WTC11 (cell line): ENCODE measurements around the gene MASP1. TPM values are rescaled to one million over a fixed set of nuclear protein-coding genes. Genes with fewer than 3 reads are reported as not detected.

Experiments used
- ATAC-seq: fragments of 200-7000 bp; cut with Tn5 transposase; 2 replicates; pipeline ENCODE4 v1.10.0; 2021; ENCODE audit warnings: mild to moderate bottlenecking, moderate library complexity
- CTCF ChIA-PET: fragments of 300-600 bp; sonication (Branson Sonifier 250); formaldehyde crosslinking; loops from one replicate; lab custom pipeline; 2021; ENCODE audit warnings: antibody characterized with exemption; lab: Charles Lee
- POLR2A ChIA-PET: fragments of 350-600 bp; sonication (Branson Sonifier 250); formaldehyde crosslinking; loops from one replicate; lab custom pipeline; 2021; ENCODE audit warnings: antibody characterized with exemption; lab: Charles Lee
- DNase-seq: peaks from one replicate; pipeline ENCODE4 v3.0.0; 2021; ENCODE audit warnings: low spot score
- H3K27ac Mint-ChIP-seq: 2 replicates; pipeline ENCODE4 v1.8.0; 2021; ENCODE audit warnings: mixed read lengths
- H3K27me3 Mint-ChIP-seq: 2 replicates; pipeline ENCODE4 v1.8.0; 2021; ENCODE audit warnings: low read depth, mild to moderate bottlenecking, moderate library complexity, mixed read lengths
- H3K36me3 Mint-ChIP-seq: 2 replicates; pipeline ENCODE4 v1.8.0; 2021; ENCODE audit warnings: mixed read lengths
- H3K4me1 Mint-ChIP-seq: 2 replicates; pipeline ENCODE4 v1.8.0; 2022; ENCODE audit warnings: mixed read lengths
- H3K4me3 Mint-ChIP-seq: 2 replicates; pipeline ENCODE4 v1.8.0; 2021; ENCODE audit warnings: mild to moderate bottlenecking, moderate library complexity, mixed read lengths
- H3K9me3 Mint-ChIP-seq: 2 replicates; pipeline ENCODE4 v1.8.0; 2021; ENCODE audit warnings: mixed read lengths
- ESRRA ChIP-seq: sonication (generic); formaldehyde crosslinking; IDR thresholded peaks from 2 replicates; pipeline ENCODE4 v1.8.1; 2022; ENCODE audit warnings: mild to moderate bottlenecking, missing genetic modification reagents, borderline replicate concordance
- GABPB1 ChIP-seq: sonication (generic); formaldehyde crosslinking; IDR thresholded peaks from 2 replicates; pipeline ENCODE4 v1.8.1; 2023; ENCODE audit warnings: mild to moderate bottlenecking, missing genetic modification reagents
- JUN ChIP-seq: sonication (generic); formaldehyde crosslinking; IDR thresholded peaks from 2 replicates; pipeline ENCODE4 v1.8.0; 2023; ENCODE audit warnings: mild to moderate bottlenecking, missing genetic modification reagents
- NFATC4 ChIP-seq: fragments of 250-450 bp; sonication (Bioruptor Pico); IDR thresholded peaks from 2 replicates; pipeline ENCODE4 v1.9.0; 2021; ENCODE audit warnings: mild to moderate bottlenecking
- NFYB ChIP-seq: sonication (generic); formaldehyde crosslinking; conservative IDR thresholded peaks from 2 replicates; pipeline ENCODE4 v1.8.0; 2022; ENCODE audit warnings: low read depth, missing genetic modification reagents
- PRRX2 ChIP-seq: fragments of 250-450 bp; sonication (Bioruptor Pico); IDR thresholded peaks from 2 replicates; pipeline ENCODE4 v1.8.0; 2021; ENCODE audit warnings: mild to moderate bottlenecking
- TEAD1 ChIP-seq: sonication (generic); formaldehyde crosslinking; IDR thresholded peaks from 2 replicates; pipeline ENCODE4 v1.8.0; 2022; ENCODE audit warnings: mild to moderate bottlenecking, missing genetic modification reagents
- ZNF121 ChIP-seq: sonication (generic); formaldehyde crosslinking; IDR thresholded peaks from 2 replicates; pipeline ENCODE4 v1.8.0; 2023; ENCODE audit warnings: missing genetic modification reagents
- ZNF232 ChIP-seq: sonication (generic); formaldehyde crosslinking; IDR thresholded peaks from 2 replicates; pipeline ENCODE4 v1.8.0; 2022; ENCODE audit warnings: mild to moderate bottlenecking, missing genetic modification reagents
- ZNF396 ChIP-seq: fragments of 250-450 bp; sonication (Bioruptor Pico); IDR thresholded peaks from 2 replicates; pipeline ENCODE4 v1.8.0; 2021; ENCODE audit warnings: mild to moderate bottlenecking, moderate library complexity, borderline replicate concordance
- total RNA-seq: library from RNA; stranded (reverse); gene quantifications from 3 replicates; pipeline ENCODE4 v1.2.3, GENCODE V29; 2021
- TF ChIP-seq, protein P1 (sequence below): sonication (generic); formaldehyde crosslinking; IDR thresholded peaks from 2 replicates; pipeline ENCODE4 v1.8.1; 2023; ENCODE audit warnings: mild to moderate bottlenecking, missing genetic modification reagents
- TF ChIP-seq, protein P2 (sequence below): fragments of 200-600 bp; IDR thresholded peaks from 2 replicates; pipeline ENCODE4 v1.8.0; 2022; ENCODE audit warnings: antibody characterized with exemption
- TF ChIP-seq, protein P3 (sequence below): fragments of 250-450 bp; sonication (Bioruptor Pico); IDR thresholded peaks from 2 replicates; pipeline ENCODE4 v2.1.2; 2022; ENCODE audit warnings: mild to moderate bottlenecking, moderate library complexity
- TF ChIP-seq, protein P4 (sequence below): sonication (generic); formaldehyde crosslinking; IDR thresholded peaks from 2 replicates; pipeline ENCODE4 v1.8.0; 2022; ENCODE audit warnings: mild to moderate bottlenecking, missing genetic modification reagents
- TF ChIP-seq, protein P5 (sequence below): sonication (generic); formaldehyde crosslinking; IDR thresholded peaks from 2 replicates; pipeline ENCODE4 v1.8.1; 2023; ENCODE audit warnings: mild to moderate bottlenecking, missing genetic modification reagents, moderate library complexity
- TF ChIP-seq, protein P6 (sequence below): sonication (generic); formaldehyde crosslinking; IDR thresholded peaks from 2 replicates; pipeline ENCODE4 v1.8.0; 2023; ENCODE audit warnings: missing genetic modification reagents

The MASP1 gene
- total RNA-seq, 1 experiment from 2014 or later = 2.2 TPM

DNA sequence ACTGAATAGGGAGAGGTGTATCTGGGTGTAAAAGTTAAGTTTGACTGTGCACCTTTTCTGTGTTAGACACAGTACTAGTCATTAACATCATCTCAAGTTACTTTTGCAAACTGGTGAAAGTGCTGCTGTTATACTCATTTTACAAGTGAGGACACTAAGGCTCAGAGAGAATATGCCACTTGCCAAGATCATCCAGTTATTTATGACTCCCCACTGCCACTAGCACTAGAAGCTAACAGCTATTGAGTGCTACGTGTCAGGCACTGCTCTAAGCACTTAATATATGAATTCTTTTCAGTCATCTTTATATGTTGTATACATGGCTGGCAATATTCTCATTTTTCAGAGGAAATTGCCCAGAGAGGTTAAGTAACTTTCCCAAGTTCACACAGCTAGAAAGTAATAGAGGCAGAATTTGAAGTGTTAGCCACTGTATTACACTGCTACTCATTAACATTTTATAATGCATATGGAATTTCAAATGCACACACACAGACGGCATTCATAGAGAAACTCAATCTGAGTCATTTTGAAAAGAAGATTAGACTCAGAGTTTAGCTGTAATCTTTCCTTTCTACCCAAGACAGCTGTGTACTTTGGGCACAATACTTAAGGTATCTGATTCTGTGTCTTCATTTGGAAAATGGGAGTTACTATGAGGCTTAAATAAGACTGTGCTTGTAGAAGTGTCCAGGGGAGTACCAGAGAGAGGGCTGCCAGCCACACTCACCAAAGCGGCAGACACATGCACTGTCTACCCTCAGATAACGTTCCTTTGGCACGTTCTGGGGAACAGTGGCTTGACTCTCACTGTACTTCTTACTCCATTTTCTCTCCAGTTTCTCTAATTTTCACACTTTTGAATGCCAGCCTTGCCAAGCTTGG, 1.3 kb upstream of the MASP1 start:
- Mint-ChIP-seq H3K36me3 (no peaks in the 10 kb centered on the region), H3K27ac (no peak overlapping the region), H3K27me3 (peaks cover 7% of the 10 kb centered on the region), H3K4me3 (peak overlapping the region; percentile 78), H3K4me1 (peaks cover 56% of the 10 kb centered on the region), H3K9me3 (peaks cover 2% of the 10 kb centered on the region)
- POLR2A ChIA-PET = no interaction called here
- CTCF ChIA-PET = interaction anchor here (1.0 to 4.4 kb wide), 5 partner anchors 34 to 421 kb away, joined by 3 to 52 read pairs (median 6); no protein-coding TSS in a partner anchor
- DNase-seq (no peak), ATAC-seq (no peak)
- no peak for TF ChIP-seq PRRX2 (CRISPR knock-in tag)
- TF ChIP-seq, protein P1, sequence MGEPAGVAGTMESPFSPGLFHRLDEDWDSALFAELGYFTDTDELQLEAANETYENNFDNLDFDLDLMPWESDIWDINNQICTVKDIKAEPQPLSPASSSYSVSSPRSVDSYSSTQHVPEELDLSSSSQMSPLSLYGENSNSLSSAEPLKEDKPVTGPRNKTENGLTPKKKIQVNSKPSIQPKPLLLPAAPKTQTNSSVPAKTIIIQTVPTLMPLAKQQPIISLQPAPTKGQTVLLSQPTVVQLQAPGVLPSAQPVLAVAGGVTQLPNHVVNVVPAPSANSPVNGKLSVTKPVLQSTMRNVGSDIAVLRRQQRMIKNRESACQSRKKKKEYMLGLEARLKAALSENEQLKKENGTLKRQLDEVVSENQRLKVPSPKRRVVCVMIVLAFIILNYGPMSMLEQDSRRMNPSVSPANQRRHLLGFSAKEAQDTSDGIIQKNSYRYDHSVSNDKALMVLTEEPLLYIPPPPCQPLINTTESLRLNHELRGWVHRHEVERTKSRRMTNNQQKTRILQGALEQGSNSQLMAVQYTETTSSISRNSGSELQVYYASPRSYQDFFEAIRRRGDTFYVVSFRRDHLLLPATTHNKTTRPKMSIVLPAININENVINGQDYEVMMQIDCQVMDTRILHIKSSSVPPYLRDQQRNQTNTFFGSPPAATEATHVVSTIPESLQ (CRISPR knock-in tag) = no peak
- no peak for TF ChIP-seq ZNF121 (CRISPR knock-in tag)
- TF ChIP-seq, protein P2, sequence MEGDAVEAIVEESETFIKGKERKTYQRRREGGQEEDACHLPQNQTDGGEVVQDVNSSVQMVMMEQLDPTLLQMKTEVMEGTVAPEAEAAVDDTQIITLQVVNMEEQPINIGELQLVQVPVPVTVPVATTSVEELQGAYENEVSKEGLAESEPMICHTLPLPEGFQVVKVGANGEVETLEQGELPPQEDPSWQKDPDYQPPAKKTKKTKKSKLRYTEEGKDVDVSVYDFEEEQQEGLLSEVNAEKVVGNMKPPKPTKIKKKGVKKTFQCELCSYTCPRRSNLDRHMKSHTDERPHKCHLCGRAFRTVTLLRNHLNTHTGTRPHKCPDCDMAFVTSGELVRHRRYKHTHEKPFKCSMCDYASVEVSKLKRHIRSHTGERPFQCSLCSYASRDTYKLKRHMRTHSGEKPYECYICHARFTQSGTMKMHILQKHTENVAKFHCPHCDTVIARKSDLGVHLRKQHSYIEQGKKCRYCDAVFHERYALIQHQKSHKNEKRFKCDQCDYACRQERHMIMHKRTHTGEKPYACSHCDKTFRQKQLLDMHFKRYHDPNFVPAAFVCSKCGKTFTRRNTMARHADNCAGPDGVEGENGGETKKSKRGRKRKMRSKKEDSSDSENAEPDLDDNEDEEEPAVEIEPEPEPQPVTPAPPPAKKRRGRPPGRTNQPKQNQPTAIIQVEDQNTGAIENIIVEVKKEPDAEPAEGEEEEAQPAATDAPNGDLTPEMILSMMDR = no peak
- TF ChIP-seq ZNF396 (CRISPR knock-in tag) = no peak
- TF ChIP-seq ZNF232 (CRISPR knock-in tag) = no peak
- no peak for TF ChIP-seq NFATC4
- TF ChIP-seq, protein P3, sequence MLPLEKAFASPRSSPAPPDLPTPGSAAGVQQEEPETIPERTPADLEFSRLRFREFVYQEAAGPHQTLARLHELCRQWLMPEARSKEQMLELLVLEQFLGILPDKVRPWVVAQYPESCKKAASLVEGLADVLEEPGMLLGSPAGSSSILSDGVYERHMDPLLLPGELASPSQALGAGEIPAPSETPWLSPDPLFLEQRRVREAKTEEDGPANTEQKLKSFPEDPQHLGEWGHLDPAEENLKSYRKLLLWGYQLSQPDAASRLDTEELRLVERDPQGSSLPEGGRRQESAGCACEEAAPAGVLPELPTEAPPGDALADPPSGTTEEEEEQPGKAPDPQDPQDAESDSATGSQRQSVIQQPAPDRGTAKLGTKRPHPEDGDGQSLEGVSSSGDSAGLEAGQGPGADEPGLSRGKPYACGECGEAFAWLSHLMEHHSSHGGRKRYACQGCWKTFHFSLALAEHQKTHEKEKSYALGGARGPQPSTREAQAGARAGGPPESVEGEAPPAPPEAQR (CRISPR knock-in tag) = no peak
- TF ChIP-seq, protein P4, sequence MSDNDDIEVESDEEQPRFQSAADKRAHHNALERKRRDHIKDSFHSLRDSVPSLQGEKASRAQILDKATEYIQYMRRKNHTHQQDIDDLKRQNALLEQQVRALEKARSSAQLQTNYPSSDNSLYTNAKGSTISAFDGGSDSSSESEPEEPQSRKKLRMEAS (CRISPR knock-in tag) = no peak
- no peak for TF ChIP-seq JUN
- TF ChIP-seq NFYB (CRISPR knock-in tag) = no peak
- no peak for TF ChIP-seq ESRRA (CRISPR knock-in tag)
- TF ChIP-seq, protein P5, sequence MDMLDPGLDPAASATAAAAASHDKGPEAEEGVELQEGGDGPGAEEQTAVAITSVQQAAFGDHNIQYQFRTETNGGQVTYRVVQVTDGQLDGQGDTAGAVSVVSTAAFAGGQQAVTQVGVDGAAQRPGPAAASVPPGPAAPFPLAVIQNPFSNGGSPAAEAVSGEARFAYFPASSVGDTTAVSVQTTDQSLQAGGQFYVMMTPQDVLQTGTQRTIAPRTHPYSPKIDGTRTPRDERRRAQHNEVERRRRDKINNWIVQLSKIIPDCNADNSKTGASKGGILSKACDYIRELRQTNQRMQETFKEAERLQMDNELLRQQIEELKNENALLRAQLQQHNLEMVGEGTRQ (CRISPR knock-in tag) = no peak
- no peak for TF ChIP-seq TEAD1 (CRISPR knock-in tag)

DNA sequence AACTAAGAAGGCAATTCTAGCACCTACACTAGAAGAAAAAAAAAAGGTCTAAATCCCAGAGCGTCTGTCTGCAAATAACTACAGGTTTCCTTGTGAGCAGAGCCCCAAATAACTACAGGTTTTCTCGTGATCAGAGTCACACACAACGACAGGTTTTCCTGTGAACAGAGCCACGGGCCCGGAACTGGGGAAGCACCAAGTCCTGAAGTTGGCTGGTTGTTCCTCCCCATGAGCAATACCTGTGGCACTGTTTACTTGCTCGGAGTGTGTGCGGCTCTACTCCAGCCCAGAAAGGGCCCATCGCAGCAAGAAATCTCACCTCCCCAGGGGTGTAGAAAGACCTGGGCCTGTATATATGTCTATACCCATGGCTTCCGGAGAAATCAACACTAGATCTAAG, 644 bp upstream of the MASP1 start:
- Mint-ChIP-seq H3K27me3 (peaks cover 7% of the 10 kb centered on the region), H3K9me3 (no peaks in the 10 kb centered on the region)
- POLR2A ChIA-PET = no interaction called here

More for the DNA sequence above, 644 bp upstream of the MASP1 start:
- CTCF ChIA-PET = interaction anchor here (1.5 to 1.8 kb wide), 3 partner anchors 34 to 387 kb away, joined by 5 to 8 read pairs (median 6); no protein-coding TSS in a partner anchor
- ATAC-seq (no peak), DNase-seq (no peak)
- Mint-ChIP-seq H3K36me3 (no peaks in the 10 kb centered on the region), H3K4me3 (peak overlapping the region; percentile 78), H3K4me1 (peaks cover 58% of the 10 kb centered on the region), H3K27ac (no peak overlapping the region)
- TF ChIP-seq GABPB1 = 0 out of 2 replicates have a peak, but pooled peaks have one; percentile 5
- TF ChIP-seq, protein P6, sequence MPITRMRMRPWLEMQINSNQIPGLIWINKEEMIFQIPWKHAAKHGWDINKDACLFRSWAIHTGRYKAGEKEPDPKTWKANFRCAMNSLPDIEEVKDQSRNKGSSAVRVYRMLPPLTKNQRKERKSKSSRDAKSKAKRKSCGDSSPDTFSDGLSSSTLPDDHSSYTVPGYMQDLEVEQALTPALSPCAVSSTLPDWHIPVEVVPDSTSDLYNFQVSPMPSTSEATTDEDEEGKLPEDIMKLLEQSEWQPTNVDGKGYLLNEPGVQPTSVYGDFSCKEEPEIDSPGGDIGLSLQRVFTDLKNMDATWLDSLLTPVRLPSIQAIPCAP (CRISPR knock-in tag) = no peak
